H54 (cell line): ENCODE results near the gene ANKRD63.

Source experiments
- DNase-seq: peaks from one replicate; pipeline ENCODE4 v3.0.0; 2011; ENCODE audit warnings: low spot score, mixed read lengths; ENCODE audit not compliant: insufficient read length
- FAIRE-seq: peaks from 3 replicates; lab custom pipeline; 2011; peaks lifted over from hg19 to GRCh38; lab: Jason Lieb, UNC
- POLR2A ChIP-seq: IDR thresholded peaks from 2 replicates; pipeline ENCODE4 v1.6.1; 2011; ENCODE audit warnings: low read depth, mild to moderate bottlenecking, low read length

The ANKRD63 gene

GRCh38 chr15:40307421-40308211, 24.8 kb upstream of the ANKRD63 start, which contains the start of gene PLCB2:
PLCB2 (minus strand) TSS chr15:40307935; CDS start chr15:40307672, 263 bp downstream.
- no peak for TF ChIP-seq POLR2A
- FAIRE-seq (no peak), DNase-seq (no peak)

GRCh38 chr15:40306908-40307307, 24.0 kb upstream of the ANKRD63 start:
- no peak for TF ChIP-seq POLR2A
- DNase-seq (no peak), FAIRE-seq (no peak)

GRCh38 chr15:40306371-40306770, 23.5 kb upstream of the ANKRD63 start:
- TF ChIP-seq POLR2A, result no peak
- FAIRE-seq (no peak), DNase-seq (no peak)

- DNase-seq, result no peak
- no peak for FAIRE-seq
- no peak for TF ChIP-seq POLR2A
Observed at GRCh38 chr15:40305281-40305680, 22.4 kb upstream of the ANKRD63 start.

- FAIRE-seq (no peak), DNase-seq (no peak)
- no peak for TF ChIP-seq POLR2A
Observed at GRCh38 chr15:40303576-40303975, 20.7 kb upstream of the ANKRD63 start.

GRCh38 chr15:40302981-40303380, 20.1 kb upstream of the ANKRD63 start:
- DNase-seq (no peak), FAIRE-seq (no peak)
- no peak for TF ChIP-seq POLR2A

GRCh38 chr15:40302288-40302886, 19.5 kb upstream of the ANKRD63 start:
- DNase-seq (no peak), FAIRE-seq (no peak)
- TF ChIP-seq POLR2A, result no peak

GRCh38 chr15:40301467-40302179, 18.8 kb upstream of the ANKRD63 start:
- DNase-seq (no peak), FAIRE-seq (no peak)
- no peak for TF ChIP-seq POLR2A

GRCh38 chr15:40300771-40301170, 17.9 kb upstream of the ANKRD63 start:
- TF ChIP-seq POLR2A, result no peak
- FAIRE-seq (no peak), DNase-seq (no peak)

- DNase-seq, result no peak
- no peak for FAIRE-seq
- TF ChIP-seq POLR2A, result no peak
Observed at GRCh38 chr15:40300367-40300766, 17.5 kb upstream of the ANKRD63 start.

- DNase-seq (no peak), FAIRE-seq (no peak)
- no peak for TF ChIP-seq POLR2A
Observed at GRCh38 chr15:40298216-40298935, 15.5 kb upstream of the ANKRD63 start.

GRCh38 chr15:40297356-40297755, 14.5 kb upstream of the ANKRD63 start:
- no peak for FAIRE-seq
- no peak for DNase-seq
- no peak for TF ChIP-seq POLR2A

- TF ChIP-seq POLR2A, result no peak
- DNase-seq, result no peak
- FAIRE-seq, result no peak
Observed at GRCh38 chr15:40296561-40297230, 13.8 kb upstream of the ANKRD63 start.
